HG03135 (cell line): Measurements from ENCODE around the gene PRDM16.

Source experiments
- ATAC-seq: cut with Tn5 transposase; IDR thresholded peaks from one replicate; pipeline ENCODE4 v1.9.1; 2021; ENCODE audit warnings: mild to moderate bottlenecking, moderate library complexity; ENCODE audit not compliant: unreplicated experiment

Gene PRDM16

GRCh38 chr1:3032371-3033039 lies 36.5 kb upstream of the PRDM16 start:
- no peak for ATAC-seq

DNA sequence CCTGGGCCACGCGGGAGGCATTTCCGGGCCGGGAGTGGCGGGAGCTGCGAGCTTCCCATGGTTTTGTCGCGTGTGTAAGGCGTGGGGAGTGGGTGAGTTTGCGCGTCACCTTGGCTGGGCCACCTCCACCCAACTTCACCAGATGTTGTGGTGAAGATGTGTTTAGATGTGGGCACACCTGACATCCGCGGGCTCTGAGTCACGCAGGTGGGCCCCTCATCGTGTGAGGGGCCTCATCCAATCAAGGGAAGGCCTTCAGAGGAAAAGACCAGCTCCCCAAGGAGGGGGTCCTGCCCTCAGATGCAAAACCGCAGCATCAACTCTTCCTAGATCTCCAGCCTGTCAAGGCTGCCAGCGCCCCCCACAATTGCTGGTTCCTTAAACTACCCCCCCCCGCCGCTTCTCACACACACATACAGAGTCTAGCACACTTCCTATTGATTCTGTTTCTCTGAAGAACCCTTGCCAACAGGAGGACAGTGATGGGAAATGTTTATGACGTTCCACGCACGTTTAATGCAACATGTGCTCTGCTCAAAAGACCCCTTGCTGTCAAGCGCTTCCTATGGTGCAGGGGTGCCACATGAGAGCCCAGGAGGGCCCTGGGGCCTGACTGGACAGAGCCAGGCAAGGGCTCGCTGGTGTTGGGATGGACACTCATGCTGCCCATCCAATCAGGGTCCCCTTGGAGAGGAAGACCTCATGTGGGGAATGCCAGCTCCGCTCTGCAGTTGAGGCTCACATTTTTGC lies 35.8 kb upstream of the PRDM16 start:
- ATAC-seq: no peak

GRCh38 chr1:3033790-3034090 lies 35.3 kb upstream of the PRDM16 start:
- ATAC-seq: no peak

DNA sequence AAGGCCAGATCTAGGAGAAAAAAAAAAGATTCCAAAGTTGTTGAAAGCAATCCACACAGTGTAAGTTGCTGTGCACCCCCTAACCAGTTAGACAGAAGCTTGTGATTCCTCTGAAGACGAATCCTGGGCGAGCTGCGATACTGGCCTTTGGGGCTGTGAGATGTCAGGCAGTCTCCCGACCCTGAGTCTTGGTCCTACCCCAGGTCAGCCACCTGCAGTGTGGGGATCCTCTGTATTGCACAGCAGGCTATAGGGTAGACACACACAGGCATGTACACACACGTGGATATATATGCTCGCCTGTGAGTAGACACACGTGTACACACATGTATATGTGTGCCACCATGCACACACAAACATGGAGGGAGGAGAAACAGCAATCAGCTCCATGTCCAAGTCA lies 34.8 kb upstream of the PRDM16 start:
- no peak for ATAC-seq

- ATAC-seq: no peak
These were observed 34.1 kb upstream of the PRDM16 start for GRCh38 chr1:3034728-3035562.

- no peak for ATAC-seq
These were observed 33.2 kb upstream of the PRDM16 start for GRCh38 chr1:3035563-3036446.

DNA sequence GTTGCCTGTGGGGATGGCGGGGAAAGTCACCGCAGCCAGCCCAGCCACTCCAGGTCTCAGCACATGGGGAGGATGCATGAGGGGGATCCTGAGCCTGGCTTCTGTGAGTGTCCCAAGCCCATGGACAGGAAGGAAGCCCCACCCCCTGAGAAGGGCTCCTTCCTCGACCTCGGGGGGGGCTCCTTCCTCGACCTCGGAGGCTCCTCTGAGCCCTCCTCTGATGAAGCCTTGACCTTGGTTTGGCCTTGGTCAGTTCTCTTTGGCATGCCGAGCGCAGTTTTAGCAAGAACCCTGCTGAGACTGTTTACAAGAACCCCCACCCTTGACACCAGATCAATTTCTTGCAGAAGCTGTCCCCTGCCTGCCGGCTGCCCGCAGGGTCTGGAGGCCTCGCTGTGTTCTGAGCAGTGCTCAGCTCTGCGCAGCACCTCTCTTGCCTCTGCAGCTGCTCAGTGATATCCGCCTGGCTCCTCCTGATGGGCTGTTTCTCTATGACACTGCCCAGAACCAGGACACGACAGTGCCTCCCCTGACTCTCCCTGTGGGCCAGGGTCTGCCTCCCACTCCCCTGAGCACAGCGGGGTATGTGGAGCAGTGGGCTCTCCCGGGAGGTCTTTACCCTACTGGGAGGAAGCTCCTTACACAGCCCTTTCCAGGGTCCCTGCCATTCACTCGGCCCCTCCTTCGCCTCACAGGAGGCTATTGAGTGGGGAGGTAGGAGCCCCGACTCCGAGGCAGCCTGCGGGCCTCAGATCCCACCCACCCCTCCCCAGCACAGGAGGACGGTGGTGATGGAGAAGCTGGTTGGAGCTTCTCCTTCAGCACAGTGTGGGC lies 32.3 kb upstream of the PRDM16 start:
- ATAC-seq: no peak

GRCh38 chr1:3037281-3038040 lies 31.5 kb upstream of the PRDM16 start:
- no peak for ATAC-seq

GRCh38 chr1:3038113-3038551 lies 30.9 kb upstream of the PRDM16 start:
- ATAC-seq: no peak

DNA sequence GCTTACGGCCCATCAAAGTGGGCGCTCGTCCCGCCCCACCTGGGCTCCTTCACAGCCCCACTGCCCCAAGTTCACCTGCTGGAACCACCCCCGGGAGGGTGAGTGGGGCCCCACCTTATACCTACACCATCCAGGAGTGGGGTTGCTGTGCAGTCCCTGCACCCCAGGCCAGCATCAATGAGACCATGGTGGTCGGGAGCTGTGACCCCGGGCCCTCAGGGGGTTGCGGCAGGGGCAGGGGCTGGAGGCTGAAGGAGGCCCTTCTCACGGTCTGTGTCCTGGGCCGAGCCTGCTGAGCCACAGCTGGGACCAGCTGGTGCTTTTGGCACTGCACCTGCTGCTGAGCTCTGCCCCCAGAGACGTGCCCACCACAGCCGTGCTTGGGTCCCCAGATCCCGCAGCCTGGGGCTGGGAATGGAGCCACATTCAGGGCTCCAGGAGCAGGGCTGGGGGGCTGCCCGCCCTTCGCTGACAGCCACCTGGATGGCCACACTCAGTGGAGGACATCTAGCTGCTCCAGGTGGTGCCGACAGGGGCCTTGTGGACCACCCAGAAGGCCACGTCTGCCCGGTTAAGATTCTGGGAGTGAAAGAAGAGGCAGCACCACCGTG lies 30.3 kb upstream of the PRDM16 start:
- no peak for ATAC-seq

DNA sequence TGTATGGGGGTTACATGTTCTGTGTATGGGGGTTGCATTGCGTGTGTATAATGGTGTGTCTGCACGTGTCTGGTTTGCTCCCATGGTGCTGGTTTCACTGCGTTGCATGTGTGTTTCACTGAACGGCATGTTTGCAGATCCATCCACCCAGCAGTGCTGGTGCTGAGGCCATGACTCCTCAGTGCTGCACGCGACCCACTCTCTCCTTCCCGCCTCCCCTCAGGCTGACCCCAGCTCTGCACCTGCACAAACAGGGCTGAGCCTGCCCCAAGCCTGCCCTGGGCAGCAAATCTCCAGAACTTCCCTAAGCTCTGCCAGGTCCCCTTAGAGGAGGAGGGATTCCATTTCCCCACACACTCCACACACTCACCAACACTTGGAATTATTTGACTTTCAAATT lies 29.0 kb upstream of the PRDM16 start:
- no peak for ATAC-seq

DNA sequence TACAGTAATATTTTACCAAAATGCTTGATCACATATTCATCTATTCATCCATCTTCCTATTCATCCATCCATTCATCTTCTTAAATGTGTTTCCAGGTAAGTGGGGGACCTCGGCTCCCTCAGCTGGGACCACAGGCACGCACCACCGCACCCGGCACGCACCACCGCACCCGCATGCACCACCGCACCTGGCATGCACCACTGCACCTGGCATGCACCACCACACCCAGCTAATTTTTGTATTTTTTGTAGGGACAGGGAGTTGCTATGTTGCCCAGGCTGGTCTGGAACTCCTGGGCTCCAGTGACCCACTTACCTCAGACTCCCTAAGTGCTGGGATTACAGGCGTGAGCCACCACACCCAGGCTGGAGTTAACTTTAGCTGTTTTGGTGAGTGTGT lies 26.5 kb upstream of the PRDM16 start:
- ATAC-seq: no peak

- ATAC-seq: no peak
These were observed 19.8 kb upstream of the PRDM16 start for GRCh38 chr1:3049164-3049563.

- no peak for ATAC-seq
These were observed 19.1 kb upstream of the PRDM16 start for GRCh38 chr1:3049905-3050304.

DNA sequence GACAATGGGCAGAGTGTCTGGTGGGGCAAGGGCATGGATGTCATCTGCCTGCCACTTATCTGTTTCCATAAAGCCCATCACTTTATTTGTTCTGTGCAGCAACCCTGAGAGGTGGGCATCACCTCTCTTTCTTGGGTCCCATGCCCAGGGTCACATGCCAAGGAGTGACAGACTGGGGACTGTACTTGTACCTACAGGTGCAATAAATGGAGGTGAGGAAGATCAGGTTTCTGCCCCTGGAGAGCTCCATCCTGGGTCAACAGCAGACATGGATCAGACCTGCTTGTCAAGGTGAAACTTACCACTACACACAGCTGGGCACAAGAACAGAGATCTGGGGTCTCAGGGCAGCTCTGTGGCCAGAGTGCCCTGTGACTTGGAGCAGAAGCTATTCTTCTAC lies 18.4 kb upstream of the PRDM16 start:
- no peak for ATAC-seq

DNA sequence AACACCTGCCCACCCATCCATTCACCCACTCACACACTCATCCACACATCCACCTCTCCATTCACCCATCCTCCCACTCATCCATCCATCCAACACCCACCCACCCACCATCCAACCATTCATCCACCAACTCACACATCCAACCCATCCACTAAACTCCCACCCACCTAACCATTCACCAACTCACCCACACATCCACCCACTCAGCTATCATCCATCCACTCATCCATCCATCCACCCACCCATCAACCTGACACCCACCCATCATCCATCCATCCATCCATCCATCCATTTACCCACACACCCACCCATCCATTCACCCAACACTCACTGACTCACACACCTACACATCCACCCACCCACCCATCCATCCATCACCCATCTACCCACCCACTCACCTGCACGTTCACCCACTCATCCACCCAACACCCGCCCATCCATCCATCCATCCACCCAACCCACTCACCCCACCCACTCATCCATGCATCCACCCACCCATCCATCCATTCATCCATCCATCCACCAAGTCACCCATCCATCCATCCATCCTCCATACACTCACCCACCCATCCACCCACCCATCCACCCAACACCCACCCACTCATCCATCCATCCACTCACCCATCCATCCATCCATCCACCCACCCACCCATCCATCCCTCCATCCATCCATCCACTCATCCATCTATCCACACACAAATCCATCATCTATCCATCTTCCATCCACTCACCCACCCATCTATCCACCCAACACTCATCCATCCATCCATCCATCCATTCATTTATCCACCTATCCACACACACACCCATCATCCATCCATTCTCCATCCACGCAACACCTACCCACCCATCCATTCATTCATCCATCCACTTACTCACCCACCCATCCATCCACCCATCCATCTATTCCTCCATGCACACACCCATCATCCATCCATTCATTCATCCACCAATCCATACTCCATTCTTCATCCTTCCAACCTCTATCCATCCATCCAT lies 17.4 kb upstream of the PRDM16 start:
- no peak for ATAC-seq

DNA sequence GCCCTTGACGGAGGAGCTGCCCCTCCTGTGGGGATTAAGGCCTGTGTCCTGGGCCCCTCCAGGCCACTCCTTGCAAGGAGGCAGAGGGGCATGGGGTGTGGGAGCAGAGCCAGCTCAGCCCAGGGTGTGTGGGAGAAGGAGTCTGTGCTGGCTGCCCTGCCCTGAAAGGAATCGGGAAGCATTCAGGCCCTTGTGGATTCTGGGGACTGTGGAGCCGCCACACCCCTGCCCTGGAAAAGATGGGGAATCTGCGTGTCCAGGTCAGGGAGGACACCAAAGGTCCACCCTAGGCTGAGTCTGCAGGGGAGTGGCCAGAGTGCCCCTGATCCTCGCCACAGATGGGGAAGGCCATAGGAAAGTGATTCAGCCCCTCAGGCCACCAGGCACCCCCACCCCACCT lies 16.5 kb upstream of the PRDM16 start:
- ATAC-seq: no peak
